K562 (cell line): ENCODE measurements around the gene IRAK2. TPM values are rescaled to one million over a fixed set of nuclear protein-coding genes. Genes with fewer than 3 reads are reported as not detected.

Experiments used
- SAFB2 ChIP-seq: fragments of 200-400 bp; formaldehyde crosslinking; IDR thresholded peaks from 2 replicates; pipeline ENCODE4 v1.6.1; 2018; ENCODE audit warnings: borderline replicate concordance, low read length, low read depth, moderate library complexity; ENCODE audit not compliant: severe bottlenecking
- SMAD3 ChIP-seq: fragments of 450-650 bp; formaldehyde crosslinking; conservative IDR thresholded peaks from 2 replicates; pipeline ENCODE4 v1.4.0; 2020; ENCODE audit warnings: mild to moderate bottlenecking
- SRSF9 ChIP-seq: fragments of 200-400 bp; formaldehyde crosslinking; IDR thresholded peaks from 2 replicates; pipeline ENCODE4 v1.6.1; 2017; ENCODE audit warnings: low read depth, low read length, borderline replicate concordance
- ZNF239 ChIP-seq: fragments of 250-450 bp; sonication (Bioruptor Pico); IDR thresholded peaks from 2 replicates; pipeline ENCODE4 v1.4.0; 2020; ENCODE audit warnings: mild to moderate bottlenecking
- polyA plus RNA-seq, 8 experiments: library from polyadenylated mRNA; depleted of rRNA in 4 of 8; stranded (reverse) in 5 of 8; unstranded in 3 of 8; fragments of >200 nt; fragmentation: Nextera tagmentation in 2 of 8; fragmentation: Illumina TruSeq in 1 of 8; extraction: Ambion mirVana in 2 of 8; extraction: Trizol in 1 of 8; gene quantifications; 2 replicates each; pipeline versions ENCODE4 v1.2.1 to v1.2.3, GENCODE V29; 2011 to 2014; ENCODE audit warnings: inconsistent platforms in 1 of 8, missing spikeins in 1 of 8
- total RNA-seq, 7 experiments: library from RNA; depleted of rRNA in 6 of 7; stranded (reverse); fragments of >200 nt in 6 of 7; fragmentation: Illumina TruSeq in 2 of 7; extraction: Trizol in 2 of 7; gene quantifications; 2 replicates each; pipeline versions ENCODE4 v1.2.1 to v1.2.3, GENCODE V29; 2011 to 2021; ENCODE audit warnings: low replicate concordance in 1 of 7
- TF ChIP-seq, protein P1 (sequence below): fragments of 250-450 bp; sonication (Bioruptor Pico); IDR thresholded peaks from 2 replicates; pipeline ENCODE4 v1.5.0; 2021; ENCODE audit warnings: mild to moderate bottlenecking, moderate library complexity
- TF ChIP-seq, protein P2 (sequence below): fragments of 250-450 bp; sonication (Bioruptor Pico); IDR thresholded peaks from 2 replicates; pipeline ENCODE4 v1.4.0; 2020
- TF ChIP-seq, protein P3 (sequence below): fragments of 450-650 bp; IDR thresholded peaks from 2 replicates; pipeline ENCODE4 v1.6.1; 2016; ENCODE audit warnings: borderline replicate concordance
- TF ChIP-seq, protein P4 (sequence below): IDR thresholded peaks from 2 replicates; pipeline ENCODE4 v1.6.1; 2014; ENCODE audit warnings: antibody characterized with exemption
- TF ChIP-seq, protein P5 (sequence below): fragments of 450-650 bp; IDR thresholded peaks from 2 replicates; pipeline ENCODE4 v1.6.1; 2016
- TF ChIP-seq, protein P6 (sequence below): fragments of 450-650 bp; IDR thresholded peaks from 2 replicates; pipeline ENCODE4 v1.6.1; 2017; ENCODE audit warnings: mild to moderate bottlenecking, moderate library complexity

The IRAK2 gene
- total and polyA plus RNA-seq, 9 of the 15 experiments (the other 6 are each of a cell fraction or from before 2014, with no cell fraction given): 0.42 to 4.4 (median 2.7) TPM

DNA sequence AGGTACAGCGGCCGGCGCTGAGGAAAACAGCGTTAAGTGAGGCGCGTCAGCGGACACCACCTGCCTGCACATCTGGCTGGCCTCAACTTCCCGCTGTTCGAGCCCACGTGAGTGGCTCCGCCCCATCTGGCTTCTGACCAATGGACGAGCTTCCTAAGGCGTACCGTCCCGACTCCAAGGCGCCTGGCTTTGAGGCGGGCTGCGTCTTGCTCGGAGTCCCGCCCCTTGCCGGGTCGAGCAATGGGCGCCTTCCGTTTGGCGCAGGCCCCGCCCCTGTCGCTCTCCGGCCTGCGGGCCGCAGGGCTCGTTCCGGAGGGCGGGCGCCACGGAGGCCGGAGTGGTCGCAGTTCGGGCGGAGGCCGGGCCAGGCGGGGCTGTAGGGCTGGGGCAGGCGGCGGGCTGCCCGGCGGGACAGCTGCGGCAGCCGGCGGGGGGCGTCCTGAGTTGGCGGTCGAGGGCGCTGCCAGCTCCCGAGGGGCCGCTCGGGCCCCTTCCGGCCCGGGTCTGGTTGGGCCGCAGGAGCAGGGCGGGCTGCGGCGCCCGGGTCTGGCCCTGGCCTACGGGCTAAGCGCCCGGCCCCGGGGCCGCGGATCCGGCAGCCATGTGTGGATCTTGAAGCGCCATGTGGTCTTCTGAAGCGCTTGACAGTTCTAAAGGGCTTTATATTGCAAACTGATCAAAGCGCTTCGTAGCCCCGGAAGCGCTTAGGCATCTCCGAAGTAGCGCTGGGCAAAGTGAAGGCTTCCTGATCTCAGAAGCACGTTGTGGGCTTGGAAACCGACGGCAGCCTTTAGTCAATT, 83.7 kb downstream of the IRAK2 start, which contains the start of gene TATDN2 (continued):
- TF ChIP-seq, protein P1, sequence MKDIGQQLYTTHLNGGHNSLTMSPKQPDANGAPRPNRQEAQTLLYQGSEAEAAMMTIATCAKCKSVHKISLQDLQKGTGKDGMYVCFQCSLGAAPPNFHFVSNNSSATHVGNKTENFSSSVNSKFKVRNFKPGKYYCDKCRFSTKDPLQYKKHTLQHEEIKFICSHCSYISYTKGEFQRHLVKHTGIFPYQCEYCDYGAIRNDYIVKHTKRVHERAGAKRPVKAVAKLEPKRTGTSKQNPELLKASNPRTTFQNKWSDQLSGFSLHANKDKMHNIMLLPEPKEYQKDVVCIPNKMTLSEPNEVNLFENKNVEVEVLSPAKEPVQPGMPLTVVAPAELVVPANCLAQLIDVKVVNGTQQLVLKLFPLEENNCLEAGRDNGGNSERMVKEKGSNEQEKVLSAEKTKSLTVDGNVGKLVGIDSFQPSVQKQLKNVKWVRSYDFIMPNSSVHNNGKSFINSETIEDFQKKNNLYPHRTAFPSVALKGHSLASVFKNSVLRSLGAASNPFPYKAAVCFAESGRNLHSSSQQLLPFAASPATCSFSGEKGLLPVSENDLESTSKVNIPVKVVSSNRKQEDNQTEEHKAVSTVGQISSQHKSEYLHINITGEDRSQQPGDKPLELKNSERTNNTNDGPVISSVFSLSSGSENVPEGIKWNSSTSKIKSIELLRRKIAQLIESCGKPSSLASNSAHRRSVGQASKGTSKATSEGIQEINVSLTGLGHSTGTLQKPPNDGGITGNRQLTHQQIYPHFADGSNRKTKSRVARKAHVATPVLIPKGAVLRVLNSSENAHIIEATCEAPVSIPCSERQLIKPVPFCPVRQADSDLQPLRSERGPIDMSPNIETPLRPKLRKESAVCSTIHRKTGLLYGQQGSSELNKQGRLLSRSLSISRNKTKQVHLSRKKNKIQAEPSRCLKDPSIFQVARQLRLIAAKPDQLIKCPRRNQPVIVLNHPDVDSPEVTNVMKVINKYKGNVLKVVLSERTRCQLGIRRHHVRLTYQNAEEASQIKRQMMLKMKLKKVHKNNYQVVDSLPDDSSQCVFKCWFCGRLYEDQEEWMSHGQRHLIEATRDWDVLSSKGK (CRISPR knock-in tag): no peak
- TF ChIP-seq SMAD3 (CRISPR knock-in tag): no peak; the same call in 1 of the 2 replicates
- no peak for TF ChIP-seq SRSF9
- TF ChIP-seq, protein P2, sequence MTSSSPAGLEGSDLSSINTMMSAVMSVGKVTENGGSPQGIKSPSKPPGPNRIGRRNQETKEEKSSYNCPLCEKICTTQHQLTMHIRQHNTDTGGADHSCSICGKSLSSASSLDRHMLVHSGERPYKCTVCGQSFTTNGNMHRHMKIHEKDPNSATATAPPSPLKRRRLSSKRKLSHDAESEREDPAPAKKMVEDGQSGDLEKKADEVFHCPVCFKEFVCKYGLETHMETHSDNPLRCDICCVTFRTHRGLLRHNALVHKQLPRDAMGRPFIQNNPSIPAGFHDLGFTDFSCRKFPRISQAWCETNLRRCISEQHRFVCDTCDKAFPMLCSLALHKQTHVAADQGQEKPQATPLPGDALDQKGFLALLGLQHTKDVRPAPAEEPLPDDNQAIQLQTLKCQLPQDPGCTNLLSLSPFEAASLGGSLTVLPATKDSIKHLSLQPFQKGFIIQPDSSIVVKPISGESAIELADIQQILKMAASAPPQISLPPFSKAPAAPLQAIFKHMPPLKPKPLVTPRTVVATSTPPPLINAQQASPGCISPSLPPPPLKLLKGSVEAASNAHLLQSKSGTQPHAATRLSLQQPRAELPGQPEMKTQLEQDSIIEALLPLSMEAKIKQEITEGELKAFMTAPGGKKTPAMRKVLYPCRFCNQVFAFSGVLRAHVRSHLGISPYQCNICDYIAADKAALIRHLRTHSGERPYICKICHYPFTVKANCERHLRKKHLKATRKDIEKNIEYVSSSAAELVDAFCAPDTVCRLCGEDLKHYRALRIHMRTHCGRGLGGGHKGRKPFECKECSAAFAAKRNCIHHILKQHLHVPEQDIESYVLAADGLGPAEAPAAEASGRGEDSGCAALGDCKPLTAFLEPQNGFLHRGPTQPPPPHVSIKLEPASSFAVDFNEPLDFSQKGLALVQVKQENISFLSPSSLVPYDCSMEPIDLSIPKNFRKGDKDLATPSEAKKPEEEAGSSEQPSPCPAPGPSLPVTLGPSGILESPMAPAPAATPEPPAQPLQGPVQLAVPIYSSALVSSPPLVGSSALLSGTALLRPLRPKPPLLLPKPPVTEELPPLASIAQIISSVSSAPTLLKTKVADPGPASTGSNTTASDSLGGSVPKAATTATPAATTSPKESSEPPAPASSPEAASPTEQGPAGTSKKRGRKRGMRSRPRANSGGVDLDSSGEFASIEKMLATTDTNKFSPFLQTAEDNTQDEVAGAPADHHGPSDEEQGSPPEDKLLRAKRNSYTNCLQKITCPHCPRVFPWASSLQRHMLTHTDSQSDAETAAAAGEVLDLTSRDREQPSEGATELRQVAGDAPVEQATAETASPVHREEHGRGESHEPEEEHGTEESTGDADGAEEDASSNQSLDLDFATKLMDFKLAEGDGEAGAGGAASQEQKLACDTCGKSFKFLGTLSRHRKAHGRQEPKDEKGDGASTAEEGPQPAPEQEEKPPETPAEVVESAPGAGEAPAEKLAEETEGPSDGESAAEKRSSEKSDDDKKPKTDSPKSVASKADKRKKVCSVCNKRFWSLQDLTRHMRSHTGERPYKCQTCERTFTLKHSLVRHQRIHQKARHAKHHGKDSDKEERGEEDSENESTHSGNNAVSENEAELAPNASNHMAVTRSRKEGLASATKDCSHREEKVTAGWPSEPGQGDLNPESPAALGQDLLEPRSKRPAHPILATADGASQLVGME: peak; percentile 80; the same call in 1 of the 2 replicates
- TF ChIP-seq, protein P3, sequence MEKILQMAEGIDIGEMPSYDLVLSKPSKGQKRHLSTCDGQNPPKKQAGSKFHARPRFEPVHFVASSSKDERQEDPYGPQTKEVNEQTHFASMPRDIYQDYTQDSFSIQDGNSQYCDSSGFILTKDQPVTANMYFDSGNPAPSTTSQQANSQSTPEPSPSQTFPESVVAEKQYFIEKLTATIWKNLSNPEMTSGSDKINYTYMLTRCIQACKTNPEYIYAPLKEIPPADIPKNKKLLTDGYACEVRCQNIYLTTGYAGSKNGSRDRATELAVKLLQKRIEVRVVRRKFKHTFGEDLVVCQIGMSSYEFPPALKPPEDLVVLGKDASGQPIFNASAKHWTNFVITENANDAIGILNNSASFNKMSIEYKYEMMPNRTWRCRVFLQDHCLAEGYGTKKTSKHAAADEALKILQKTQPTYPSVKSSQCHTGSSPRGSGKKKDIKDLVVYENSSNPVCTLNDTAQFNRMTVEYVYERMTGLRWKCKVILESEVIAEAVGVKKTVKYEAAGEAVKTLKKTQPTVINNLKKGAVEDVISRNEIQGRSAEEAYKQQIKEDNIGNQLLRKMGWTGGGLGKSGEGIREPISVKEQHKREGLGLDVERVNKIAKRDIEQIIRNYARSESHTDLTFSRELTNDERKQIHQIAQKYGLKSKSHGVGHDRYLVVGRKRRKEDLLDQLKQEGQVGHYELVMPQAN: peak; percentile 71
- TF ChIP-seq, protein P4, sequence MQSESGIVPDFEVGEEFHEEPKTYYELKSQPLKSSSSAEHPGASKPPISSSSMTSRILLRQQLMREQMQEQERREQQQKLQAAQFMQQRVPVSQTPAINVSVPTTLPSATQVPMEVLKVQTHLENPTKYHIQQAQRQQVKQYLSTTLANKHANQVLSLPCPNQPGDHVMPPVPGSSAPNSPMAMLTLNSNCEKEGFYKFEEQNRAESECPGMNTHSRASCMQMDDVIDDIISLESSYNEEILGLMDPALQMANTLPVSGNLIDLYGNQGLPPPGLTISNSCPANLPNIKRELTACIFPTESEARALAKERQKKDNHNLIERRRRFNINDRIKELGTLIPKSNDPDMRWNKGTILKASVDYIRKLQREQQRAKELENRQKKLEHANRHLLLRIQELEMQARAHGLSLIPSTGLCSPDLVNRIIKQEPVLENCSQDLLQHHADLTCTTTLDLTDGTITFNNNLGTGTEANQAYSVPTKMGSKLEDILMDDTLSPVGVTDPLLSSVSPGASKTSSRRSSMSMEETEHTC: 0 out of 2 replicates have a peak, but pooled peaks have one; percentile 33
- TF ChIP-seq ZNF239 (CRISPR knock-in tag): no peak
- TF ChIP-seq, protein P5, sequence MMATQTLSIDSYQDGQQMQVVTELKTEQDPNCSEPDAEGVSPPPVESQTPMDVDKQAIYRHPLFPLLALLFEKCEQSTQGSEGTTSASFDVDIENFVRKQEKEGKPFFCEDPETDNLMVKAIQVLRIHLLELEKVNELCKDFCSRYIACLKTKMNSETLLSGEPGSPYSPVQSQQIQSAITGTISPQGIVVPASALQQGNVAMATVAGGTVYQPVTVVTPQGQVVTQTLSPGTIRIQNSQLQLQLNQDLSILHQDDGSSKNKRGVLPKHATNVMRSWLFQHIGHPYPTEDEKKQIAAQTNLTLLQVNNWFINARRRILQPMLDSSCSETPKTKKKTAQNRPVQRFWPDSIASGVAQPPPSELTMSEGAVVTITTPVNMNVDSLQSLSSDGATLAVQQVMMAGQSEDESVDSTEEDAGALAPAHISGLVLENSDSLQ: peak; percentile 87
- TF ChIP-seq, protein P6, sequence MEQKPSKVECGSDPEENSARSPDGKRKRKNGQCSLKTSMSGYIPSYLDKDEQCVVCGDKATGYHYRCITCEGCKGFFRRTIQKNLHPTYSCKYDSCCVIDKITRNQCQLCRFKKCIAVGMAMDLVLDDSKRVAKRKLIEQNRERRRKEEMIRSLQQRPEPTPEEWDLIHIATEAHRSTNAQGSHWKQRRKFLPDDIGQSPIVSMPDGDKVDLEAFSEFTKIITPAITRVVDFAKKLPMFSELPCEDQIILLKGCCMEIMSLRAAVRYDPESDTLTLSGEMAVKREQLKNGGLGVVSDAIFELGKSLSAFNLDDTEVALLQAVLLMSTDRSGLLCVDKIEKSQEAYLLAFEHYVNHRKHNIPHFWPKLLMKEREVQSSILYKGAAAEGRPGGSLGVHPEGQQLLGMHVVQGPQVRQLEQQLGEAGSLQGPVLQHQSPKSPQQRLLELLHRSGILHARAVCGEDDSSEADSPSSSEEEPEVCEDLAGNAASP: no peak
- TF ChIP-seq SAFB2: no peak
